Central memory CD8-positive, alpha-beta T cell (primary cell): ENCODE measurements around the gene DENND4B.
"Not testable (repeated sequence)": the region's sequence is repeated elsewhere in the genome, so short reads cannot be mapped to it uniquely, and the experiment has no call there.

Experiments
- ATAC-seq: fragments of 150-1000 bp; cut with Tn5 transposase; replicated peaks from 2 replicates; pipeline ENCODE4 v1.10.0; 2022; ENCODE audit warnings: mild to moderate bottlenecking, moderate FRiP score, moderate number of reproducible peaks; ENCODE audit not compliant: poor library complexity, severe bottlenecking; ENCODE audit errors: extremely low read depth
- DNase-seq, 2 donors: peaks; one replicate each; pipeline ENCODE4 v3.0.0; 2021; ENCODE audit warnings: low spot score in 2 of 2
- H3K27ac Mint-ChIP-seq: one replicate; pipeline ENCODE4 v1.8.0; 2022; ENCODE audit warnings: low read depth, mild to moderate bottlenecking, moderate library complexity, mixed read lengths
- H3K27me3 Mint-ChIP-seq: one replicate; pipeline ENCODE4 v1.8.0; 2022; ENCODE audit warnings: mixed read lengths
- H3K36me3 Mint-ChIP-seq: one replicate; pipeline ENCODE4 v1.8.0; 2022; ENCODE audit warnings: mild to moderate bottlenecking, moderate library complexity, mixed read lengths; ENCODE audit not compliant: insufficient read depth
- H3K4me1 Mint-ChIP-seq: one replicate; pipeline ENCODE4 v1.8.0; 2022; ENCODE audit warnings: mixed read lengths
- H3K4me3 Mint-ChIP-seq: one replicate; pipeline ENCODE4 v1.8.0; 2022; ENCODE audit warnings: mild to moderate bottlenecking, moderate library complexity, mixed read lengths
- H3K9me3 Mint-ChIP-seq: one replicate; pipeline ENCODE4 v1.8.0; 2022; ENCODE audit warnings: mixed read lengths

Gene DENND4B

DNA sequence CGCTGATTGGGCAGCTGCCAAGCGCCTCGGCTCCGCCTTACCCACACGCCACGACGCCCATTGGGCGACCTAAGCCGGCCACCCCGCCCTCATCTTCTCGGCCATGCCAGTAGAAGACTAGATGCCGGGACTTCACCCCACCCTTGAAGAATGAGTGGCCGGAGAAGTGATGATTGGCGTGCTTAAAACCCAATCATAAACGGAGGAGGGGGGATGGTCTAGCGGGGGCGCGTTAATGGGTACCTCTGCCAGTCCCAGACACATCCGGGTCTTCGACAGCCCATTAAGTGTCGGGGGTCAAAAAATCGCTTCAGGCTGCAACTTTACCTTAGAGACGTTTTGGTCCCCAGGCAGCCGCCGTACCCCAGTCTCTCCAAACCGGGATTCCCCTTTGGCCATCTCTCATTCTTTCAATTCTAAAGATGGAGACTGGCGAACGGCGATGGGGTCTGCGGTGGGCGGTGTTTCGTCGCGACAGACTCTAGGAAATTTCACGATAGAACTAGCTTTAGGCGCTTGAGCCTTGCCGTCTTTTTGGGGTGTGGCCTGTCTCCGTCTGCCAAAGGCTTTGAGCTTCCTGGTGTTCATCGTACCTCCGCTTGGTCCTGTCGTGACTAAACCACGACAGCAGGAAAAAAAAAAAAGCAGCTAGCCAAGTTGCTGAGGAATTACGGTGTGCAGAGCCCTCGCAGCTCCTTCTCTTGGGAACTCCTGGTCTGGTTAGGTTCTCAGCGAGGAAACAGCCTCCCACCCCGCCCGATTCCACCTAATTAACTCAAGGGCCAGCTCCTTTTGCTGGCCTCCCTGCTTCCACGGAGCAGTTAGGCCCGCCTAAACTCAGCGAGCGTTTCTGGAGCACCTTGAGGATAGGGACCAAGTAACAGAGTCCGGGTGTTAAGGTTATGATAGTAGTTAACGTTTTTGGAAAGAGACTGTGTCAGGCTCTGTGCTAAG is 23.3 kb downstream of the DENND4B start, which contains the start of gene GATAD2B:
Gene GATAD2B (minus strand): TSS at position 1 of the 954 bp plus-strand sequence. CDS start 94,625 bp downstream, outside the sequence.
- no peaks in the 10 kb centered on the region for H3K27me3 Mint-ChIP-seq
- H3K4me1 Mint-ChIP-seq, result peaks cover 49% of the 10 kb centered on the region
- peaks cover 19% of the 10 kb centered on the region for H3K36me3 Mint-ChIP-seq
- H3K9me3 Mint-ChIP-seq, result no peaks in the 10 kb centered on the region
- H3K27ac Mint-ChIP-seq, result peak within 1 kb of the TSS; percentile 97
- DNase-seq, result peak; percentile 97 to 99
- H3K4me3 Mint-ChIP-seq, result peak within 1 kb of the TSS; percentile 80
- peak; percentile 91 for ATAC-seq

DNA sequence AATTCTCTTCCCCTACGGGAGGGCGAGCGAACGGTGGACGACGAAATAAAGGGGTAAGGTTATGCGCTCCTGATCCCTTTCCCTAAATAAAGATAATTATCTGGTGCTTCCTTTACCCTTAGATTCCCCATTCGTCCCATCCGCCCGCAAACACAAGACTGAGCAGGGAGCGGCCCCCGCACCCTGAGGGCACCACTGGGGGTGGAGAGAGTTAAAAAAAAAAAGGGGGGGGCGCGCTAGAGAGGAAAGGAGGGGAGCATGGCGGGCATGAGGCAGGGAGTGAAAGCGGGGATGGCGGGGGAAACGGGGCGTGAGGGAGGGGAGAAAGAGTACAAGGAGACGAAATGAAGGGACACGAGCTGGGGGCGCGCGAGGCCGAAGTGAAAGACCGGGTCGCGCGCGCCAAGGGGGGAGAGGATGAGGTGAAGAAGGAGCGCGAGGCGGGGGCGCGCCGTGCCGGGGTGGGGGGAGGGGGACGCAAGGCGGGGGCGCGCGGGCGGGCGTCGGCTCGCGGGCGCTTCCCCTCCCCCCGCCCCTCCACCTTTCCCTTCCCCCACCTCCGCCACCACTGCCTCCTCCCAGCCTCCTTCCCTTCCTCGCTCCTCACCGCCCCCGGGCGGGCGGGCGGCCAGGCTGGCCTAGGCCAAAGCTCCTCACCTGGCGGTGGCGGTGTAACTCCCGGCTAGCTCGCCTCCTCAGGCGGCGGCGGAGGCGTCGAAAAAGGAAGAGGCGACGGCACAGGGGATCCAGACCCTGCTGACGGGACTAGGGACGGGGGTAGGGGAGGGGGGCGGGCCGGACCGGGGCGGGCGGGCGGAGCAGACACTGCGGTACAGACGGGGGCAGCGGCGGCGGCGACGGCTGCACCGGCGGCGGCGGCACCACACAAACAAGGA is 24.2 kb downstream of the DENND4B start:
- Mint-ChIP-seq H3K9me3 (no peaks in the 10 kb centered on the region), H3K27ac (peak overlapping the region; percentile 97), H3K4me3 (peak overlapping the region; percentile 80), H3K36me3 (peaks cover 19% of the 10 kb centered on the region), H3K4me1 (peaks cover 55% of the 10 kb centered on the region), H3K27me3 (no peaks in the 10 kb centered on the region)
- DNase-seq (peak in 1 of 2 donors; percentile 14), ATAC-seq (peak; percentile 9)

DNA sequence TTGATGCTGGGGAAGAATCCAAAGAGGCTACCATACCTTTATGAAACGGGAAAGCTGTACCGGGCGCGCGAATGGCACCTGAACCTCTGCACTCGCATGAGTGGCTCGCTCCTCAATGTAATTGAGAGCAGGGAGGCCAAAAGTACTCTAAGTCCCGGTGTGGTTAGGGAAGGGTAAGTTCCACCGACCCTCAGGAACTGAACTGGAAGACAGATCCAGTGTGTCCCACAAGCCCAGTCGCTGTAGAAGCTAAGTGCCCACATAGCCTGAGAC is 24.8 kb downstream of the DENND4B start:
- DNase-seq (no peak), ATAC-seq (no peak)
- Mint-ChIP-seq H3K4me3 (peak overlapping the region; percentile 80), H3K4me1 (peaks cover 55% of the 10 kb centered on the region), H3K27me3 (no peaks in the 10 kb centered on the region), H3K36me3 (peaks cover 20% of the 10 kb centered on the region), H3K27ac (peak overlapping the region; percentile 97), H3K9me3 (no peaks in the 10 kb centered on the region)

DNA sequence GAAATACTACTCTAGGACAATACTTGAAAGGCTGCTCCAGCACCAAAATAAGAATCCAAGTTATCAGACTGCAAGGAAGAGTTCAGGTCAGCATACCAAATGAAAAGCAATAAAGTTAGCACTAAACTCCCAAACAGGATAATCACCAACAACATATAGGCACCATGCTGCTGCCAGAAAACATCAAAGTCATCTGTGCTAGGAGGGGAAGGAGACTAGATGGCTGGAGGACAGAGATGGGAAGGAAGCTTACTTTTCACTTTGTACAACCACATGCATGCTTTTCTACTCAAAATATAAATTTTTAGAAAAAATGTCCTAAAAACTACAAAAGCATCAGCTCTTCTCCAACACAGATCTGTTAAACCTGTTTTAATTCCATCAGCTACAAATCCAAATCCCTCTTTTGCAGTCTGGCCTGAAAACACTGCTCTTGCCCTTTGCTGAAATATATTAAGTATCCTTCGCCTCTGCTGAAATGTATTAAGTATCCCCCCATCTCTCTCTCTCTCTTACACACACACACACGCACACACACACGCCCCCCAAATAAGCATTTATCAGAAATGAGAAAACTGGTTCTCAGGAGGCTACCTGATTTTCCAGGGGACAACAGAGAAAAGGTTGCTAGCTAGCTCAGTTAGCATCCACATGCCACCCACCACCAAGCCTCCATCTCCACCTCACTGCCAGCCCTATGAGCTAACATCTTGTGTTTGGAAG is 25.3 kb downstream of the DENND4B start:
- peak overlapping the region; percentile 97 for H3K27ac Mint-ChIP-seq
- H3K4me1 Mint-ChIP-seq, result peaks cover 58% of the 10 kb centered on the region

DNA sequence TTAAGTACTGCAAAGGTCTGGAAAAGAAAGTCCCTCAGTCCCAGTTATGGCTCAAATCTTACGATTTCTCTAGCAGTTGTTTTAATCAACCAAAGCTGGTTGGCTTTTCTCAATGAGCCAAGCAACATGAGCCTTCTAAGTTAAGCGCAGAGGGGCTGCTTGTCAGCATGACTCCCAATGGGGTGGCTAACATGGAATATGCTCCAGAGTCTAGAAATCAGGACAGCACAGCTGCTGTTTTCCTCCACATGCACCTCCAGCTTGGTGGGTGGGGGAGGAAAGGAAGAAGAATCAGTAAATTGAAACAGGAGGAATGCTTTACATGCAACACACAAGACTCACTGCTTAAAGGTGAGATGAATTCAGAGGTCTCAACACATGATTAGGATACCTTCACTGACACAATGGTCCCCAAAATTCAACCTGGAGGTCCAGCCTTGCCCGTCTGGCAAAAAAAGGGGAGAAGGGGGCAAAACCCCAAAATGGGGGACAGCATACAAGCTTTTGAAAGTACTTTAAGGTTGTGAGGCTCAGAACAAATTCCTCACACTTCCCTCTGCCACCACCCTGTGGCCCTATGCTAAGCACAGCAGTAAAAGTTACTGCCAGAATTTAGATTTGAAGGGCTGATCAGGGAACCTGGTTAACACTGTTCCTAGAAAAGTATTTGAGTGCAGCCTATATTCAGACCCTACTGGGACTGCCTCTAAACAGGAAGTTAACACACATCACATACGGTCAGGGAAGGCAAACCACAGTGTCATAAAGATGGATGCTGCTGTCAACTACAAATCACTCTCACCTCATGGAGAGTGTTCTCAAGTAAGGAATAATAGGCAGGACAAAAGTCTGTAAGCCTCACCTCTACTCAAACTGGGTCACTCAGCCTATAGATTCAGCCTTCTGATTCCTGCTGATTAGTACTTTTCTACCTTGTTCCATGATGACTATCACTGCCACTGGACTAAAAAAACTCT is 26.4 kb downstream of the DENND4B start:
- Mint-ChIP-seq H3K36me3 (peaks cover 28% of the 10 kb centered on the region), H3K9me3 (no peaks in the 10 kb centered on the region), H3K4me3 (peak overlapping the region; percentile 80), H3K4me1 (peaks cover 61% of the 10 kb centered on the region), H3K27me3 (no peaks in the 10 kb centered on the region), H3K27ac (peak overlapping the region; percentile 97)
- ATAC-seq, result no peak
- DNase-seq, result peak in 1 of 2 donors; percentile 13

More for the DNA sequence above, 25.3 kb downstream of the DENND4B start:
- H3K9me3 Mint-ChIP-seq, result no peaks in the 10 kb centered on the region
- peaks cover 22% of the 10 kb centered on the region for H3K36me3 Mint-ChIP-seq
- no peak for DNase-seq
- no peak for ATAC-seq
- H3K27me3 Mint-ChIP-seq, result no peaks in the 10 kb centered on the region
- H3K4me3 Mint-ChIP-seq, result peak overlapping the region; percentile 80

DNA sequence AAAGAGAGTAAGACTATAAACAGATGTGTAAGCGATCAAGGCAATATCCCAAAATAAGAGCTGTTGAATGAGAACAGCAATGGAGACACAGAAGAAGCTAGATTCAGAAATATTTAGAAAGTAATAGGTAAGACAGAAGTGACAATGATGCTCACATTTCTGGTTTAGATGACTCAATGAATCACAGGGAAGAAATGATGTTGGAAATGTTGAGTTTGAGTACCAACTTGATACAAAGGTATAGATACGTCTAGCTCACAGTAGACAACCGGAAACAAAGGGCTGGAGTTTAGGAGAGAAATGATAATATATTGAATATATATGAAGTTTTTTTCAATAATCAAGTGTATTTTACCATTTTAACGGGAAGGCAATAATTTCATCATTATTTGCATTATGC is 30.2 kb downstream of the DENND4B start:
- H3K9me3 Mint-ChIP-seq, result no peaks in the 10 kb centered on the region
- no peak for DNase-seq
- H3K27me3 Mint-ChIP-seq, result no peaks in the 10 kb centered on the region
- H3K27ac Mint-ChIP-seq, result peak overlapping the region; percentile 58
- no peak overlapping the region for H3K4me3 Mint-ChIP-seq
- peaks cover 56% of the 10 kb centered on the region for H3K4me1 Mint-ChIP-seq
- no peak for ATAC-seq
- peaks cover 19% of the 10 kb centered on the region for H3K36me3 Mint-ChIP-seq

DNA sequence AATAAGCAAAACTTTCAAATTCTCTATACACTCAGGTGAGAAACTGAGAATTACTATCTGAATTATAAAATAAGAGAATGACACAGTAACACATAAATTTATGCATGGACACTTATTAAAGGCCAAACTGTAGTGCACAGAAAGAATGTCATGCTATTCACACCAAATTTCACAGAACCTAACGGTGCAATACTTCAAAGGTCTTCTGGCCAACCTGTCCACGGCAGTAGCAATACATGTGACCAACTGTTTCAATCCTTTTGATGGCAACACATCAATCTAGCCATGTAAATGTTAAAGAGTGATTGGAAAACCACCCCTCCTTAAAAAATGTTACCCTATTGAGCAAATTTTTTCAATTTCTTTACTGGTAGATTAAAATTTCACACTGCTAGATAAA is 34.2 kb downstream of the DENND4B start:
- Mint-ChIP-seq H3K4me1 (peaks cover 28% of the 10 kb centered on the region), H3K27ac (peak overlapping the region; percentile 61), H3K27me3 (no peaks in the 10 kb centered on the region), H3K4me3 (no peak overlapping the region), H3K9me3 (no peaks in the 10 kb centered on the region), H3K36me3 (peaks cover 19% of the 10 kb centered on the region)
- no peak for DNase-seq
- ATAC-seq, result no peak

DNA sequence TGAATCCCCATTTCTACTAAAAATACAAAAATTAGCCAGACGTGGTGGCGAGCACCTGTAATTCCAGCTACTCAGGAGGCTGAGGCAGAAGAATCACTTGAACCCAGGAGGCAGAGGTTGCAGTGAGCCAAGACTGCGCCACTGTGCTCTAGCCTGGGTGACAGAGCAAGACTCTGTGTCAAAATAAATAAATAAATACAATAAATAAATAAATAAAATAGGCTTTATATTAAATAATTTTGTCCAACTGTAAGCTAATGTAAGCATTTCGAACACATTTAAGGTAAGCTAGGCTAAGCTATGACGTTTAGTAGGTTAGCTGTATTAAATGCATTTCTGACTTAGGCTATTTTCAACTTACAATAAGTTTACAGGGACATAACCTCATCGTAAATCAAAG is 36.0 kb downstream of the DENND4B start:
- ATAC-seq, H3K9me3 Mint-ChIP-seq, H3K27me3 Mint-ChIP-seq, H3K27ac Mint-ChIP-seq, H3K4me3 Mint-ChIP-seq, DNase-seq: not testable (repeated sequence)
- Mint-ChIP-seq H3K4me1 (peaks cover 34% of the 10 kb centered on the region), H3K36me3 (peaks cover 21% of the 10 kb centered on the region)

DNA sequence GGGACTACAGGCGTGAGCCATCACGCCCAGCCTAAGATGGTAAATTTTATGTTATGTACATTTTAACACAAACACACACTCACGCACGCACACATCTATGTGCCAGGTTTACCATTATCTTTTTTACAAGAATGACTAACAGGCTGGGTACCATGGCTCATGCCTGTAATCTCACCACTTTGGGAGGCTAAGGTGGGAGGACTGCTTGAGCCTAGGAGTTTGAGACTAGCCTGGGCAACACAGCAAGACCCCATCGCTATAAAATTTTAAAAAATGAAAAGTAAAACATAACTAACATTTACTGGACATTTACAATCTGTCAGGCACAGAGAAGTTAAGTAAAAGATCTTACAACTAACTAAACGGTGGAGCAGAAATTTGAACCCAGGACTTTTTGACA is 38.4 kb downstream of the DENND4B start:
- H3K4me3 Mint-ChIP-seq, result no peak overlapping the region

DNA sequence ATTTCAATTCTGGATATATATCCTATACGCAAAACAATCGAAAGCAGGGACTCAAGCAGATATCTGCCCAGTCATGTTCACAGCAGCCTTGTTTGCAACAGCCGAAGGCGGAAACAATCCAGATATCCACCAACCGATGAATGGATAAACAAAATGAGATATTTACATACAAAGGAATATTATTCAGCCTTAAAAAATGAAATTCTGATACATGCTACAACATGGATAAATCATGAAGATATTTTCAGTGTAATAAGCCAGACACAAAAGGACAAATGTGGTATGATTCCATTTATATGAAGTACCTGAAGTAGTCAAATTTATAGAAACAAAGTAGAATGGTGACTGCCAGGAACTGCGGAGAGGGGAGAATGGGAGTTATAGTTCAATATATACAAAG is 39.4 kb downstream of the DENND4B start:
- Mint-ChIP-seq H3K4me1 (peaks cover 33% of the 10 kb centered on the region), H3K27me3 (no peaks in the 10 kb centered on the region), H3K9me3 (no peaks in the 10 kb centered on the region), H3K27ac (no peak overlapping the region), H3K36me3 (peaks cover 25% of the 10 kb centered on the region), H3K4me3 (no peak overlapping the region)
- DNase-seq, result no peak
- no peak for ATAC-seq

More for the DNA sequence above, 38.4 kb downstream of the DENND4B start:
- no peak for DNase-seq
- Mint-ChIP-seq H3K4me1 (peaks cover 38% of the 10 kb centered on the region), H3K36me3 (peaks cover 22% of the 10 kb centered on the region), H3K27ac (no peak overlapping the region), H3K27me3 (no peaks in the 10 kb centered on the region), H3K9me3 (no peaks in the 10 kb centered on the region)
- ATAC-seq, result no peak

DNA sequence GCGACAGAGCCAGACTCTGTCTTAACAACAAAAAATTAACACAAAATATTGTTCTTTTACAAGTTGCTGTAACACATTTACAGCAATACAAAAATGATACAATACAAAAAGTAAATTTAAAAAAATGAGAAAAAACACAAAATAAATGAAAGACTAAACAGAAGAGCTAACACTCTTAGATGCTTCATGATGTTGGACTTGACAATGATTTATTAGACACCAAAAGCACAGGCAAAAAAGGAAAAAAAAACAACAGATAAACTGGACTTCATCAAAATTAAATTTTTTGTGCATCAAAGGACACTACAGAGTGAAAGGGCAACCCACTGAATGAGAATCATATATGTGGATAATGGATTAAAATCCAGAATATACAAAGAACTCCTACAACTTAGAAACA is 40.1 kb downstream of the DENND4B start:
- H3K9me3 Mint-ChIP-seq, result no peaks in the 10 kb centered on the region
- no peak overlapping the region for H3K4me3 Mint-ChIP-seq
- DNase-seq (no peak), ATAC-seq (no peak)
- H3K27me3 Mint-ChIP-seq, result no peaks in the 10 kb centered on the region
- H3K4me1 Mint-ChIP-seq, result peaks cover 26% of the 10 kb centered on the region
- H3K36me3 Mint-ChIP-seq, result peaks cover 25% of the 10 kb centered on the region
- H3K27ac Mint-ChIP-seq, result peak overlapping the region; percentile 73
